Neutrophil (primary cell): ENCODE results near the gene PPM1N.

Source experiments
- H3K27ac ChIP-seq: fragments of 200-600 bp; sonication (generic); 2 replicates; pipeline ENCODE4 v1.5.1; 2016; ENCODE audit warnings: mild to moderate bottlenecking, moderate library complexity
- H3K27me3 ChIP-seq: fragments of 200-600 bp; sonication (generic); 2 replicates; pipeline ENCODE4 v1.6.0; 2016; ENCODE audit warnings: mild to moderate bottlenecking
- H3K36me3 ChIP-seq: fragments of 200-600 bp; sonication (generic); 2 replicates; pipeline ENCODE4 v1.5.1; 2017
- H3K4me1 ChIP-seq, 2 experiments: fragments of 200-600 bp in 1 of 2; sonication (generic) in 1 of 2; 1 replicate in 1 of 2; 2 replicates in 1 of 2; pipeline versions ENCODE4 v1.5.1 to v1.6.1; 2013 to 2016; ENCODE audit warnings: low read depth in 1 of 2, low read length in 1 of 2, mild to moderate bottlenecking in 1 of 2, moderate library complexity in 1 of 2; ENCODE audit not compliant: control insufficient read depth in 1 of 2, insufficient read depth in 1 of 2
- H3K4me3 ChIP-seq, 2 experiments: fragments of 200-600 bp in 1 of 2; sonication (generic) in 1 of 2; 1 replicate in 1 of 2; 2 replicates in 1 of 2; pipeline ENCODE4 v1.5.1; 2013 to 2016; ENCODE audit warnings: low read depth in 1 of 2, low read length in 1 of 2, mild to moderate bottlenecking in 1 of 2, moderate library complexity in 1 of 2
- H3K9me3 ChIP-seq: fragments of 200-600 bp; sonication (generic); 2 replicates; pipeline ENCODE4 v1.5.1; 2016
- TF ChIP-seq, protein P1 (sequence below): fragments of 200-600 bp; sonication (generic); IDR thresholded peaks from 2 replicates; pipeline ENCODE4 v1.5.1; 2016; ENCODE audit warnings: antibody characterized with exemption

PPM1N gene

DNA sequence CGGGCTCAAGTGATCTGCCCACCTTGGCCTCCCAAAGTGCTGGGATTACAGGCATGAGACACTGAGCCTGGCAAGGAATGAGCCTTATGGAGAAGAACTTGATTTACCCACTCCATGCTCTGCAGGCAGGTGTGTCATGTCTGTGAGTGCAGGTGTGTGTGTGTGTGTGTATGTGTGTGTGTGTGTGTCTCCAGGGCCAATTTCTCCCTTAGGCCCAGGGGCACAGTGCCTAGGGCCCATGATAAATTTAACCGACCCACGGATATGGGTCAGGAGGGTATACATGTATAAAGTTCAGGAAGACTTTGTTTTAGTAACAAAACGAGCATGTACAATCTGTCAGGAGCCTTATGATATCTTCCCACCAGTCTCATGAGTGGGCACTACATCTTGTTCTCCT is 35.0 kb upstream of the PPM1N start:
- Histone ChIP-seq H3K4me1 (peaks cover 11% of the 10 kb centered on the region in 2 experiments), H3K27me3 (peaks cover 45% of the 10 kb centered on the region)
- TF ChIP-seq, protein P1, sequence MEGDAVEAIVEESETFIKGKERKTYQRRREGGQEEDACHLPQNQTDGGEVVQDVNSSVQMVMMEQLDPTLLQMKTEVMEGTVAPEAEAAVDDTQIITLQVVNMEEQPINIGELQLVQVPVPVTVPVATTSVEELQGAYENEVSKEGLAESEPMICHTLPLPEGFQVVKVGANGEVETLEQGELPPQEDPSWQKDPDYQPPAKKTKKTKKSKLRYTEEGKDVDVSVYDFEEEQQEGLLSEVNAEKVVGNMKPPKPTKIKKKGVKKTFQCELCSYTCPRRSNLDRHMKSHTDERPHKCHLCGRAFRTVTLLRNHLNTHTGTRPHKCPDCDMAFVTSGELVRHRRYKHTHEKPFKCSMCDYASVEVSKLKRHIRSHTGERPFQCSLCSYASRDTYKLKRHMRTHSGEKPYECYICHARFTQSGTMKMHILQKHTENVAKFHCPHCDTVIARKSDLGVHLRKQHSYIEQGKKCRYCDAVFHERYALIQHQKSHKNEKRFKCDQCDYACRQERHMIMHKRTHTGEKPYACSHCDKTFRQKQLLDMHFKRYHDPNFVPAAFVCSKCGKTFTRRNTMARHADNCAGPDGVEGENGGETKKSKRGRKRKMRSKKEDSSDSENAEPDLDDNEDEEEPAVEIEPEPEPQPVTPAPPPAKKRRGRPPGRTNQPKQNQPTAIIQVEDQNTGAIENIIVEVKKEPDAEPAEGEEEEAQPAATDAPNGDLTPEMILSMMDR: no peak

DNA sequence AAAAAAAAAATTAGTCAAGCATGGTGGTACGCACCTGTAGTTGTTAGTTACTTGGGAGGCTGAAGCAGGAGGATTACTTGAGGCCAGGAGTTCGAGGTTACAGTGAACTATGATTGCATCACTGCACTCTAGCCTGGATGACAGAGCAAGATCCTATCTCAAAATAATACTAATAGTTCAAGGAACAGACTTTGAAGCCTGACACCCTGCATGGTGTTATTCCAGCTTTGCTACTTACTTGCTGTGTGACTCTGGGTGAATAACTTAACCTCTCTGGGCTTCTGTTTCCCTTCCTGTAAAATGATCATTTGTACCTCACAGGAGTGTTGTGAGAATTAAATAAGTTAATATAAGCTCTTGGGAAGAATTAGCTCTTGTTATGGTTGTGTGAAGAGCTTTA is 34.0 kb upstream of the PPM1N start:
- no peak overlapping the region for H3K27ac ChIP-seq
- H3K27me3 ChIP-seq: peaks cover 45% of the 10 kb centered on the region
- H3K4me3 ChIP-seq: no peak overlapping the region
- TF ChIP-seq, protein P1: no peak
- no peaks in the 10 kb centered on the region for H3K36me3 ChIP-seq
- peaks cover 21% of the 10 kb centered on the region in 2 experiments for H3K4me1 ChIP-seq
- H3K9me3 ChIP-seq: no peaks in the 10 kb centered on the region

More for the DNA sequence above, 35.0 kb upstream of the PPM1N start:
- Histone ChIP-seq H3K36me3 (no peaks in the 10 kb centered on the region), H3K4me3 (no peak overlapping the region), H3K9me3 (no peaks in the 10 kb centered on the region), H3K27ac (no peak overlapping the region)

DNA sequence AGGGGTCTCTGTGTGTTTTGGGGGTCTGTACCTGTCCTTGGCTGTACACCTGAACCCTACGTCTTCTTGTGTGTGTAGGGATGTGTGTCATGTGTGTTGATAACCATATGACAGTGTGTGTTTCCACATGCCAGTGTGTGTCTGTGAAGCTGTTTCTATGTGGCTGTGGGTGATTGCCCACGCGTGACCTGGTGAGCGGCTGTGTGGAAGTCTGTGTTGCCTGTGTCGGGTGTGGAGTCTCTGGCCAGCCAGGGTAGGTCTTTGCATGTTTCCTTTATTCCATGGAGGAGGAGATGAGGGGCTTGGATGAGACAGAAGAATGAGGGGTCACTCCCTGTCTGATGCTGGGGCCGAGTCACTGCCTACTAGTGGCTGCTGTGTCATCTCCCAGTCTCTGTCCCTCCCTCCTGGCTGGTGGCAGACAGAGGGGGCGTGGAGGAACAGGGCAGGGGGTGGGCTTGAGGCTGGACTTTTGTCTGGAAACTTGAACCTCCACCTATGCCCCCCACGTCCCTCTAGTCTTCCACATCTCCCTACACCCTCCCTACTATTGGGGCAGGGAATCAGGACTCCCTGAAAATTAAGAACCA is 33.3 kb upstream of the PPM1N start:
- TF ChIP-seq, protein P1: no peak
- no peaks in the 10 kb centered on the region for H3K36me3 ChIP-seq
- peaks cover 27 to 28% of the 10 kb centered on the region in 2 experiments for H3K4me1 ChIP-seq
- no peak overlapping the region for H3K27ac ChIP-seq
- H3K4me3 ChIP-seq: no peak overlapping the region
- no peaks in the 10 kb centered on the region for H3K9me3 ChIP-seq
- H3K27me3 ChIP-seq: peaks cover 49% of the 10 kb centered on the region

DNA sequence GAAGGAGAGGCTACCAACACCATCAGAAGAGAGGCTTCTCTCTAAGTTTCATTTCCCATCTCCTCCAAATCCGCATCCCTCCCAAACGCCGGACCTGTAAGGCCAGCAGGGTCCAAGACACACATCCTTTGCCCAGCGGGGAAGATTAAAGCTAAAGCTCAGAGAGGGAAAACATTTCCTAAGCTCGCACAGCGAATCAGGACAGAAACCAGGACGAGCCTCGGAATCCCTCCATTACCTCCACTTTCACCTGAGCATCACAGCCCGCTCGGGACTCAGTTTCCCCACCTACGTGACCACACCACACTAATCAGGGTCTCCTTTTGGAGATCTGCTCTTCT is 31.2 kb upstream of the PPM1N start:
- TF ChIP-seq, protein P1: no peak
- Histone ChIP-seq H3K4me1 (peaks cover 31 to 32% of the 10 kb centered on the region in 2 experiments), H3K4me3 (peak overlapping the region; percentile 66 to 73), H3K27ac (peak overlapping the region; percentile 91), H3K27me3 (peaks cover 62% of the 10 kb centered on the region), H3K9me3 (no peaks in the 10 kb centered on the region), H3K36me3 (no peaks in the 10 kb centered on the region)

DNA sequence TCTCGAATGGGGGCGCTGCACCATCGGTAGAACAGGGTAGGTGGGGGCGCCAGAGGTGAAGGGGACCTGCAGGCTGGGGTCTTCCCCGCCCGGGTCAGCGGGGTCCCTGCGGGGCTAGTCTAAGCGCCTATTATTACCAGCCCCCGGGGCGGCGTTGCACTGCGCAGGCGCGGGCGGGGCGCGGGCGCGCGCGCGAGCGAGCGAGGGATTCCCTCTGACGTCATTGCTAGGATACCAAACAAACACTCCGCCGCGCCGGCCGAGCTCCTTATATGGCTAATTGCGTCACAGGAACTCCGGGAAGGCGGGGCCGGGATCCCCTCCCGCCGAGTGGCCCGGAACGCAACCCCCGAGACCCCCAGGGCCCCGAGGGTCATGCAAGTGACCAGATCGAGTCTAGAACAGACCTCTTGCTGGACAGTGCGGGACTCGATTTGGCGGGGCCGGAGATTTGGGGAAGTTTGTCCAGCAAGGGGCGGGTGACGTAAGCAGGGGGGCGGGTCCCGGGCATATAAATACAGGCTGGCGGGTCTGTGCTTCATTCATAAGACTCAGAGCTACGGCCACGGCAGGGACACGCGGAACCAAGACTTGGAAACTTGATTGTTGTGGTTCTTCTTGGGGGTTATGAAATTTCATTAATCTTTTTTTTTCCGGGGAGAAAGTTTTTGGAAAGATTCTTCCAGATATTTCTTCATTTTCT is 30.6 kb upstream of the PPM1N start, which contains the start of gene FOSB:
Gene FOSB (plus strand): TSS at position 541 of the 703 bp plus-strand sequence. CDS start 591 bp downstream, outside the sequence.
- no peaks in the 10 kb centered on the region for H3K36me3 ChIP-seq
- peaks cover 32 to 37% of the 10 kb centered on the region in 2 experiments for H3K4me1 ChIP-seq
- peaks cover 64% of the 10 kb centered on the region for H3K27me3 ChIP-seq
- peak within 1 kb of the TSS; percentile 91 for H3K27ac ChIP-seq
- TF ChIP-seq, protein P1: peak; percentile 36
- no peaks in the 10 kb centered on the region for H3K9me3 ChIP-seq
- H3K4me3 ChIP-seq: peak within 1 kb of the TSS; percentile 66 to 73
